SK-N-SH treated with all-trans-retinoic acid at 6 μM for 48 hours (cell line): Measurements from ENCODE around the gene PRPF8.

ENCODE experiments used
- ATAC-seq: fragments of 200-7000 bp; cut with Tn5 transposase; 3 replicates; pipeline ENCODE4 v1.9.1; 2020; ENCODE audit warnings: mild to moderate bottlenecking, moderate library complexity
- ARNTL ChIP-seq: fragments of 450-650 bp; formaldehyde crosslinking; IDR thresholded peaks from 2 replicates; pipeline ENCODE4 v1.5.0; 2020; ENCODE audit warnings: low read depth, mild to moderate bottlenecking, moderate library complexity, borderline replicate concordance
- BACH2 ChIP-seq: fragments of 250-450 bp; sonication (Bioruptor Pico); IDR thresholded peaks from 2 replicates; pipeline ENCODE4 v1.9.0; 2021; ENCODE audit warnings: mild to moderate bottlenecking, borderline replicate concordance
- CSDC2 ChIP-seq: fragments of 250-450 bp; sonication (Bioruptor Pico); IDR thresholded peaks from 2 replicates; pipeline ENCODE4 v1.5.0; 2020; ENCODE audit warnings: mild to moderate bottlenecking, moderate library complexity
- ESRRG ChIP-seq: fragments of 250-450 bp; sonication (Bioruptor Pico); IDR thresholded peaks from 2 replicates; pipeline ENCODE4 v1.6.1; 2021; ENCODE audit warnings: mild to moderate bottlenecking
- ISL1 ChIP-seq: fragments of 250-450 bp; sonication (Bioruptor Pico); IDR thresholded peaks from 2 replicates; pipeline ENCODE4 v2.1.2; 2022; ENCODE audit warnings: mild to moderate bottlenecking, moderate library complexity
- OSR1 ChIP-seq: fragments of 250-450 bp; sonication (Bioruptor Pico); IDR thresholded peaks from 2 replicates; pipeline ENCODE4 v1.8.0; 2022; ENCODE audit warnings: moderate library complexity, mild to moderate bottlenecking, inconsistent platforms
- PPARA ChIP-seq: fragments of 250-450 bp; sonication (Bioruptor Pico); IDR thresholded peaks from 2 replicates; pipeline ENCODE4 v1.5.0; 2020; ENCODE audit warnings: mild to moderate bottlenecking, borderline replicate concordance
- RARB ChIP-seq: fragments of 250-450 bp; sonication (Bioruptor Pico); IDR thresholded peaks from 2 replicates; pipeline ENCODE4 v1.8.0; 2021; ENCODE audit warnings: mild to moderate bottlenecking, moderate library complexity
- SNAI2 ChIP-seq: fragments of 250-450 bp; sonication (Bioruptor Pico); IDR thresholded peaks from 2 replicates; pipeline ENCODE4 v1.5.0; 2020; ENCODE audit warnings: mild to moderate bottlenecking, moderate library complexity
- TOX ChIP-seq: fragments of 250-450 bp; sonication (Bioruptor Pico); IDR thresholded peaks from 2 replicates; pipeline ENCODE4 v1.8.0; 2021; ENCODE audit warnings: mild to moderate bottlenecking, moderate library complexity, borderline replicate concordance
- ZC3H10 ChIP-seq: fragments of 250-450 bp; sonication (Bioruptor Pico); IDR thresholded peaks from 2 replicates; pipeline ENCODE4 v1.5.1; 2021; ENCODE audit warnings: mild to moderate bottlenecking, moderate library complexity
- ZFP3 ChIP-seq: fragments of 250-450 bp; sonication (Bioruptor Pico); IDR thresholded peaks from 2 replicates; pipeline ENCODE4 v1.5.0; 2020; ENCODE audit warnings: mild to moderate bottlenecking, moderate library complexity
- ZFP30 ChIP-seq: fragments of 450-650 bp; formaldehyde crosslinking; IDR thresholded peaks from 2 replicates; pipeline ENCODE4 v1.5.0; 2022; ENCODE audit warnings: mild to moderate bottlenecking, moderate library complexity
- ZNF565 ChIP-seq: fragments of 450-650 bp; formaldehyde crosslinking; conservative IDR thresholded peaks from 2 replicates; pipeline ENCODE4 v1.5.0; 2020; ENCODE audit warnings: low read depth, mild to moderate bottlenecking, moderate library complexity
- ZNF70 ChIP-seq: fragments of 450-650 bp; formaldehyde crosslinking; IDR thresholded peaks from 2 replicates; pipeline ENCODE4 v1.5.0; 2020; ENCODE audit warnings: mild to moderate bottlenecking, moderate library complexity
- ZNF8 ChIP-seq: fragments of 450-650 bp; formaldehyde crosslinking; IDR thresholded peaks from 2 replicates; pipeline ENCODE4 v1.5.0; 2020; ENCODE audit warnings: mild to moderate bottlenecking, moderate library complexity
- TF ChIP-seq, protein P1 (sequence below): fragments of 250-450 bp; sonication (Bioruptor Pico); IDR thresholded peaks from 2 replicates; pipeline ENCODE4 v1.5.1; 2020; ENCODE audit warnings: low read depth, mild to moderate bottlenecking, moderate library complexity
- TF ChIP-seq, protein P2 (sequence below): fragments of 250-450 bp; sonication (Bioruptor Pico); IDR thresholded peaks from 2 replicates; pipeline ENCODE4 v1.5.1; 2021; ENCODE audit warnings: mild to moderate bottlenecking, moderate library complexity
- TF ChIP-seq, protein P3 (sequence below): fragments of 250-450 bp; sonication (Bioruptor Pico); IDR thresholded peaks from 2 replicates; pipeline ENCODE4 v1.8.0; 2021; ENCODE audit warnings: low read depth, mild to moderate bottlenecking, moderate library complexity, borderline replicate concordance
- TF ChIP-seq, protein P4 (sequence below): fragments of 250-450 bp; sonication (Bioruptor Pico); IDR thresholded peaks from 2 replicates; pipeline ENCODE4 v1.5.0; 2020; ENCODE audit warnings: mild to moderate bottlenecking, moderate library complexity
- TF ChIP-seq, protein P5 (sequence below): fragments of 250-450 bp; sonication (Bioruptor Pico); IDR thresholded peaks from 2 replicates; pipeline ENCODE4 v1.8.0; 2020; ENCODE audit warnings: mild to moderate bottlenecking, moderate library complexity, borderline replicate concordance

PRPF8 gene

DNA sequence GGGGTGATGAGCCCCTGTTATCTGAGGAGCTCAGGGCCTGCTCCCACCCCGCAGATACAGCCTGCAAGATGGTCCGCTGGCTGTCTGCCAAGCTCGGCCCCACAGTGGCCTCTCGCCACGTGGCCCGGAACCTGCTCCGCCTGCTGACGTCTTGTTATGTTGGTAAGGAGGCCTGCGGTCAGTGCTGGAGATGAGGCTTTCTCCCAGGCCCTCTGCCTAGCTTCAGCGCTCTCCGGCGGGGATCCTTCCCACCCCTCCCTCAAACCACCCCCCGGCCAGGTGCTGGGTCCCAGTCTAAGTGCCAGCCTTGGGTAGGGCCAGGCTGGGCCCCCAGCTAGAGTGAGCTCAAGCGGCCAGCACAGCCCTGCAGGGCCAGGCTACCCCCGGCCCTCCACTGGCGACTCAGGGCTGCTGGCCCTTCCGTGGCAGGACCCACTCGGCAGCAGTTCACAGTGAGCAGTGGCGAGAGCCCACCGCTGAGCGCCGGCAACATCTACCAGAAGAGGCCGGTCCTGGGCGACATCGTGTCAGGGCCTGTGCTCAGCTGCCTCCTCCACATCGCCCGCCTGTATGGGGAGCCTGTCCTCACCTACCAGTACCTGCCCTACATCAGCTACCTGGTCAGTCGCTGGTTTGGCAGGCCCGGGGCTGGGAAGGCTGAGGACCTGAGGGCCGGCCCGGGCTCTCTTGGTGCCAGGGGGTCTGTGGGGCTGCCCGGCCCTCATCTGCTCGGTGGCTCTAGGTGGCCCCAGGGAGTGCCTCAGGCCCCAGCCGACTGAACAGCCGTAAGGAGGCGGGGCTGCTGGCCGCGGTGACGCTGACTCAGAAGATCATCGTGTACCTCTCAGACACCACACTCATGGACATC lies 45.9 kb upstream of the PRPF8 start:
- peak; percentile 42 for ATAC-seq
- TF ChIP-seq ZFP3 (CRISPR knock-in tag) (no peak), OSR1 (CRISPR knock-in tag) (no peak), ZC3H10 (CRISPR knock-in tag) (no peak), ZNF70 (no peak), ZNF565 (CRISPR knock-in tag) (no peak)
- TF ChIP-seq, protein P1, sequence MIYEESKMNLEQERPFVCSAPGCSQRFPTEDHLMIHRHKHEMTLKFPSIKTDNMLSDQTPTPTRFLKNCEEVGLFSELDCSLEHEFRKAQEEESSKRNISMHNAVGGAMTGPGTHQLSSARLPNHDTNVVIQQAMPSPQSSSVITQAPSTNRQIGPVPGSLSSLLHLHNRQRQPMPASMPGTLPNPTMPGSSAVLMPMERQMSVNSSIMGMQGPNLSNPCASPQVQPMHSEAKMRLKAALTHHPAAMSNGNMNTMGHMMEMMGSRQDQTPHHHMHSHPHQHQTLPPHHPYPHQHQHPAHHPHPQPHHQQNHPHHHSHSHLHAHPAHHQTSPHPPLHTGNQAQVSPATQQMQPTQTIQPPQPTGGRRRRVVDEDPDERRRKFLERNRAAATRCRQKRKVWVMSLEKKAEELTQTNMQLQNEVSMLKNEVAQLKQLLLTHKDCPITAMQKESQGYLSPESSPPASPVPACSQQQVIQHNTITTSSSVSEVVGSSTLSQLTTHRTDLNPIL (CRISPR knock-in tag), result no peak
- TF ChIP-seq, protein P2, sequence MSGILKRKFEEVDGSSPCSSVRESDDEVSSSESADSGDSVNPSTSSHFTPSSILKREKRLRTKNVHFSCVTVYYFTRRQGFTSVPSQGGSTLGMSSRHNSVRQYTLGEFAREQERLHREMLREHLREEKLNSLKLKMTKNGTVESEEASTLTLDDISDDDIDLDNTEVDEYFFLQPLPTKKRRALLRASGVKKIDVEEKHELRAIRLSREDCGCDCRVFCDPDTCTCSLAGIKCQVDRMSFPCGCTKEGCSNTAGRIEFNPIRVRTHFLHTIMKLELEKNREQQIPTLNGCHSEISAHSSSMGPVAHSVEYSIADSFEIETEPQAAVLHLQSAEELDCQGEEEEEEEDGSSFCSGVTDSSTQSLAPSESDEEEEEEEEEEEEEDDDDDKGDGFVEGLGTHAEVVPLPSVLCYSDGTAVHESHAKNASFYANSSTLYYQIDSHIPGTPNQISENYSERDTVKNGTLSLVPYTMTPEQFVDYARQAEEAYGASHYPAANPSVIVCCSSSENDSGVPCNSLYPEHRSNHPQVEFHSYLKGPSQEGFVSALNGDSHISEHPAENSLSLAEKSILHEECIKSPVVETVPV (CRISPR knock-in tag), result no peak
- TF ChIP-seq, protein P3, sequence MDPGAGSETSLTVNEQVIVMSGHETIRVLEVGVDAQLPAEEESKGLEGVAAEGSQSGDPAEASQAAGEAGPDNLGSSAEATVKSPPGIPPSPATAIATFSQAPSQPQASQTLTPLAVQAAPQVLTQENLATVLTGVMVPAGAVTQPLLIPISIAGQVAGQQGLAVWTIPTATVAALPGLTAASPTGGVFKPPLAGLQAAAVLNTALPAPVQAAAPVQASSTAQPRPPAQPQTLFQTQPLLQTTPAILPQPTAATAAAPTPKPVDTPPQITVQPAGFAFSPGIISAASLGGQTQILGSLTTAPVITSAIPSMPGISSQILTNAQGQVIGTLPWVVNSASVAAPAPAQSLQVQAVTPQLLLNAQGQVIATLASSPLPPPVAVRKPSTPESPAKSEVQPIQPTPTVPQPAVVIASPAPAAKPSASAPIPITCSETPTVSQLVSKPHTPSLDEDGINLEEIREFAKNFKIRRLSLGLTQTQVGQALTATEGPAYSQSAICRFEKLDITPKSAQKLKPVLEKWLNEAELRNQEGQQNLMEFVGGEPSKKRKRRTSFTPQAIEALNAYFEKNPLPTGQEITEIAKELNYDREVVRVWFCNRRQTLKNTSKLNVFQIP, result no peak
- TF ChIP-seq, all 23 proteins: peak for 0

DNA sequence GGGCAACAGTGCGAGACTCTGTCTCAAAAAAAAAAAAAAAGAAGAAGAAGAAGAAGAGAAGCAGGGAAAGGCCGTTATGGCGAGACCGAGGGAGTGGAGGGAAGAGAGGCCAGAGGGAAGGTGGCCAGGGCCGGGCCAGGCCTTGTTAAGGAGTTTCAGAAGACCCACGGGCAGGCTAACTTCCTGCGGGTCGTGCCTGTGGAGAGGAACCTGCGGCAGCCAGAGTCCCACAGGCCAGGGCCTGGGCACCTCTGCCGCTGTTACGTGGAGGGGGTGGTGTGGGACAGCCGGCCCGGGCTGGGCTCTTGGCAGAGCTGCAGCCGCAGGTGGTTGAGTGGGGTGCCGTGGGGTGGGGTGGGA lies 45.3 kb upstream of the PRPF8 start:
- ATAC-seq, result no peak
- TF ChIP-seq BACH2 (CRISPR knock-in tag), result no peak
- TF ChIP-seq, protein P3, result no peak
- TF ChIP-seq ARNTL (CRISPR knock-in tag), result no peak
- no peak for TF ChIP-seq ZNF565 (CRISPR knock-in tag)
- TF ChIP-seq PPARA (CRISPR knock-in tag), result no peak
- TF ChIP-seq OSR1 (CRISPR knock-in tag), result no peak
- no peak for TF ChIP-seq ZFP3 (CRISPR knock-in tag)
- no peak for TF ChIP-seq RARB (CRISPR knock-in tag)
- TF ChIP-seq ZNF70, result no peak
- TF ChIP-seq TOX (CRISPR knock-in tag), result no peak
- TF ChIP-seq ISL1 (CRISPR knock-in tag), result no peak
- TF ChIP-seq, protein P4, sequence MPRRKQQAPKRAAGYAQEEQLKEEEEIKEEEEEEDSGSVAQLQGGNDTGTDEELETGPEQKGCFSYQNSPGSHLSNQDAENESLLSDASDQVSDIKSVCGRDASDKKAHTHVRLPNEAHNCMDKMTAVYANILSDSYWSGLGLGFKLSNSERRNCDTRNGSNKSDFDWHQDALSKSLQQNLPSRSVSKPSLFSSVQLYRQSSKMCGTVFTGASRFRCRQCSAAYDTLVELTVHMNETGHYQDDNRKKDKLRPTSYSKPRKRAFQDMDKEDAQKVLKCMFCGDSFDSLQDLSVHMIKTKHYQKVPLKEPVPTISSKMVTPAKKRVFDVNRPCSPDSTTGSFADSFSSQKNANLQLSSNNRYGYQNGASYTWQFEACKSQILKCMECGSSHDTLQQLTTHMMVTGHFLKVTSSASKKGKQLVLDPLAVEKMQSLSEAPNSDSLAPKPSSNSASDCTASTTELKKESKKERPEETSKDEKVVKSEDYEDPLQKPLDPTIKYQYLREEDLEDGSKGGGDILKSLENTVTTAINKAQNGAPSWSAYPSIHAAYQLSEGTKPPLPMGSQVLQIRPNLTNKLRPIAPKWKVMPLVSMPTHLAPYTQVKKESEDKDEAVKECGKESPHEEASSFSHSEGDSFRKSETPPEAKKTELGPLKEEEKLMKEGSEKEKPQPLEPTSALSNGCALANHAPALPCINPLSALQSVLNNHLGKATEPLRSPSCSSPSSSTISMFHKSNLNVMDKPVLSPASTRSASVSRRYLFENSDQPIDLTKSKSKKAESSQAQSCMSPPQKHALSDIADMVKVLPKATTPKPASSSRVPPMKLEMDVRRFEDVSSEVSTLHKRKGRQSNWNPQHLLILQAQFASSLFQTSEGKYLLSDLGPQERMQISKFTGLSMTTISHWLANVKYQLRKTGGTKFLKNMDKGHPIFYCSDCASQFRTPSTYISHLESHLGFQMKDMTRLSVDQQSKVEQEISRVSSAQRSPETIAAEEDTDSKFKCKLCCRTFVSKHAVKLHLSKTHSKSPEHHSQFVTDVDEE (CRISPR knock-in tag), result no peak
- TF ChIP-seq, protein P1 (CRISPR knock-in tag), result no peak
- no peak for TF ChIP-seq ZNF8 (CRISPR knock-in tag)
- TF ChIP-seq ESRRG (CRISPR knock-in tag), result no peak
- TF ChIP-seq ZFP30 (CRISPR knock-in tag), result no peak
- no peak for TF ChIP-seq SNAI2
- TF ChIP-seq, protein P2 (CRISPR knock-in tag), result no peak
- TF ChIP-seq, protein P5, sequence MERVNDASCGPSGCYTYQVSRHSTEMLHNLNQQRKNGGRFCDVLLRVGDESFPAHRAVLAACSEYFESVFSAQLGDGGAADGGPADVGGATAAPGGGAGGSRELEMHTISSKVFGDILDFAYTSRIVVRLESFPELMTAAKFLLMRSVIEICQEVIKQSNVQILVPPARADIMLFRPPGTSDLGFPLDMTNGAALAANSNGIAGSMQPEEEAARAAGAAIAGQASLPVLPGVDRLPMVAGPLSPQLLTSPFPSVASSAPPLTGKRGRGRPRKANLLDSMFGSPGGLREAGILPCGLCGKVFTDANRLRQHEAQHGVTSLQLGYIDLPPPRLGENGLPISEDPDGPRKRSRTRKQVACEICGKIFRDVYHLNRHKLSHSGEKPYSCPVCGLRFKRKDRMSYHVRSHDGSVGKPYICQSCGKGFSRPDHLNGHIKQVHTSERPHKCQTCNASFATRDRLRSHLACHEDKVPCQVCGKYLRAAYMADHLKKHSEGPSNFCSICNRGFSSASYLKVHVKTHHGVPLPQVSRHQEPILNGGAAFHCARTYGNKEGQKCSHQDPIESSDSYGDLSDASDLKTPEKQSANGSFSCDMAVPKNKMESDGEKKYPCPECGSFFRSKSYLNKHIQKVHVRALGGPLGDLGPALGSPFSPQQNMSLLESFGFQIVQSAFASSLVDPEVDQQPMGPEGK, result no peak
- no peak for TF ChIP-seq CSDC2 (CRISPR knock-in tag)
